NCI-H2029 treated with DMSO at 0.1 percent for 48 hours (cell line): ENCODE data around the gene TAS2R60.
"Not testable (repeated sequence)": the region's sequence is repeated elsewhere in the genome, so short reads cannot be mapped to it uniquely, and the experiment has no call there.

ENCODE experiments used
- DNase-seq: peaks from one replicate; lab custom pipeline; 2025; lab: John Stamatoyannopoulos, UW

Gene TAS2R60

DNA sequence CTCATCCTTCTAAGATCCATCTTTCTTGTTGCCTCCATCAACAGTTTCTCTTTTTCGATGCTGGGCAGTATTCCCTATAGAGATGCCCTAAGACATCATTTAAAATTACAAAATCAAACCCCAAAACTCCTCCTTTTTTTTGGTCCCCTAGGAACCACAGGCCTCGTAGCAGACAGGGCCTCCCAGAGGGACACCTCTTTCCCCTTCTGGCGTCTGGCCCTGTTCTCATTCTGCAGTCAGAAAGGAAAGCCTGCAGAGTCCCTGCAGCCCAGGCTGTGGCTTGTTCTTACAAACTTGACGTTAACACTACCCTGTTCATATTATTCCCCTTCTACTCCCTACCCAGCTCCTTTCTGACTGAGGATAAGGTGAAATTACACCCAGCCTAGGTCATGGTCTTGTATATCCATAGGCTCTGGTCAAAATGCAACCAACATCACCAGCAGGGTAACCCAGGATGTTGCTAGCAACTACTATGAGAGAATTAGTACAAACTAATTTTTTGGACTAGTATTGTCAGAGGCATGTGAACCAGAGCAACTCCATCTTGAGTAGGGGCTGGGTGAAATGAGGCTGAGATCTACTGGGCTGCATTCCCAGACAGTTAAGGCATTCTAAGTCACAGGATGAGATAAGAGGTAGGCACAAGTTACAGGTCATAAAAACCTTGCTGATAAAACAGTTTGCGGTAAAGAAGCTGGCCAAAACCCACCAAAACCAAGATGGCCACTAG lies 31.1 kb upstream of the TAS2R60 start:
- no peak for DNase-seq

DNA sequence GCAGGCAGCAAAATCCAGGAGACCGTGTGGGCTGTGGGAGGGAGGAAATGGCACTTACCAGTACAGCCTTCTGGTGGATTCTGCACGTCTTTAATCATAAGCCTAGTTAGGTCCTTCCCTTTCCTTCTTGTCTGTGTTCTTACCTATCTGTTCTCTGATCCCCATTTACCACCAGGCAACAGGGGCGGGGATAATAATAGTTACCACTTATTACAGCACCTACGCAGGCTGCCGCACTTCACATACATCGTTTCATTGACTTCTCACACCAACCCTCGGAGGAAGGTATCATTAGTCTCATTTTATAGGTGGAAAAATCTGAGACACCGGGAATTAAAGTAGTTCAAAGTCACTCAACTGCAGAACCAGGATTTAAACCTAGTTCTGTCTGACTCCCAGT lies 30.1 kb upstream of the TAS2R60 start:
- DNase-seq = no peak

DNA sequence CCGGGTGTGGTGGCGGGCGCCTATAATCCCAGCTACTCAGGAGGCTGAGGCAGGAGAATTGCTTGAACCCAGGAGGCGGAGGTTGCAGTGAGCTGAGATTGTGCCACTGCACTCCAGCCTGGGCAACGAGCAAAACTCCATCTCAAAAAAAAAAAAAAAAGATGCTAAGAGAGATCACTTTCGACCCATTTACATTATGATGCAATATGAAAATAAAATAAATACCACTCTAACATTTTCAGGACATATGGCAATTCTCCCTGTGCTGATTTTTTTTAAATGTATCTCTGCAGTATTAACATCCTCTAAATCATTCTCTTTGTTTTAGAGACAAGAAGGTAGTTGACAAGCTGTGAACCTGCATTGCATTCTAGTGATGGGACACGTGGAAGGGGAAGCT lies 28.0 kb upstream of the TAS2R60 start:
- DNase-seq = not testable (repeated sequence)

DNA sequence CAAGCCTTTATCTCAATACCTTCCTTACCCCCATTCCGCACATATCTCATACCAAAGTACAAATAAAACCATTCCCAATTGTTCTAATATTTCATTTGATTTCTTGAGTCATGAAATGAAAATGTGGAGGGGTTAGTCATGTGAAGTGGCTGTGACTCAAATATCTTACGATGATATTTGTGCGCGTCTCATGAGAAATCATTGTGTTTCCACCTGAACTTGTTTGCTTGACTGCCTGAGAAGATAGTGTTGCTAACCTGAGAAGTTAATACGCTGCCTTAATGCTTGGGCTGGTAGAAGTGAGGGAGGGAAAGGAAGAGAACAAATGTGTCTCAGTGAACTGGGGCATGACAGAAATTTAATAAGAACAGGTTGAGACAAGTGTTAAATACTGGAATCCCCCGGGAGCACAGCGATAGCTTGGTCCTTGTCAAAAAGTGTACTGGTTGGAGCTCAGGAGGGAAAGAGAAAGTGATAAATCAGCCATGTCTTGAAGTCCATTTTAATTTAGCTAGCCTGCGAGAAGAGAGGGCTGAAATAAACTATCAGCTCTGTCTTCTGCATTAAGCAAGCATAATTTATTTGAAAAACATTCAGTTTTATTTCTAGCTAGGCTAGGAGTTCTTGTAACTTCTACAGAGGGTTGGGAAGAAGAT lies 27.4 kb upstream of the TAS2R60 start:
- DNase-seq = no peak

DNA sequence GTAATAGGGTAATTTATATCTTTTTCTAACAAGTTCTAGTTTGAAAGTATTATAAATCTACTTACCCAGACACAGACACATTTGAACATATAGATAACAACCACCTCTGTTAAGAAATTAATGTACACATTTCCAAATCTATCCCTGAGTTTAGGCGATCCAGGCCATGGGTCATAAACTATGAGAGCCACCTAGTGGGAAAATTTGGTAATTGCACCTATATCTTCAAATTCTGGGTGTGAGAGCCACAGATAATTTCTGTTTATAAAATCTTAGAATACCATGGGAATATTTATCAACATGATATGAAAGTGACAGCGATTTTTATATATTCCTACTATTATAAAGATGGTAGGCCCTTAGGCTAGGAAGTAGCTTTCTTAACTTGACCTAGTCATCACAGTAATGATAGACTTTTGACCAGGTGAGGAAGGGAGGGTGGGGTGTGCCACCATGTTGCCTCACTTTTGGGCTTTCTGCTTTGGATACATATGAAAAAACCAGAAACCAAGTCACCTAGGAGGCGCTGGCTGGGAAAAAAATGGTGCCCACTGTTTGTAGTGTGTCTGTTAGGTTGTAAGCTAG lies 26.6 kb upstream of the TAS2R60 start:
- DNase-seq = peak; percentile 50

DNA sequence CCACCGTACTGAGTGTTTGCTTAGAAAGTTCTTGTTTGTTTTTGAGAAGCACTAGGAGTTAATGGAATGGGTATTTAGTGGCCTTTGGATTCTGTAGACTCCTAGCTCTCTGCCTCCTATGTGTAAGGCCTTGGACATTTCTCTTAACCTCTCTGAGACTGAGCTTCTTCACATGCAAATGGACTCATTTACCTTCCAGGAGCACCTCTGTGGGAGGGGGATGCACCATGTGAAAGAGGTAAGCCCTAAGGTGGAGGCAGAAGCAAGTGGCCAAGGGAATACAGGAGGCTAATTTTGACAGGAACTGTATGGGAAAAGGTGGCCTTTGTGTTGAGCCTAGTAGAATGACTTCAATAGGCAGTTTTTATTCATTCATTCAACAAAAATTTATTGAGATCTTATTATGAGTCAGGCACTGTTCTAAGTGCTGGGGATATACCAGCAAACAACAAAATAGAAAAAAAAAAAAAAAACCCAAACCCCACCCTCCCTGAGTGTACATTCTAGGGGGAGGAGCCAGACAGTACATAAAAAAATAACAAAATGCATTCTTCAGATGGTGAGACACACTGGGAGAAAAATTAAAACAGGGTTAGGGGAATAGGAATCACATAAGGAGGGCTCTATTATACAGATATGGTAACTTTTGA lies 25.4 kb upstream of the TAS2R60 start:
- DNase-seq = no peak

DNA sequence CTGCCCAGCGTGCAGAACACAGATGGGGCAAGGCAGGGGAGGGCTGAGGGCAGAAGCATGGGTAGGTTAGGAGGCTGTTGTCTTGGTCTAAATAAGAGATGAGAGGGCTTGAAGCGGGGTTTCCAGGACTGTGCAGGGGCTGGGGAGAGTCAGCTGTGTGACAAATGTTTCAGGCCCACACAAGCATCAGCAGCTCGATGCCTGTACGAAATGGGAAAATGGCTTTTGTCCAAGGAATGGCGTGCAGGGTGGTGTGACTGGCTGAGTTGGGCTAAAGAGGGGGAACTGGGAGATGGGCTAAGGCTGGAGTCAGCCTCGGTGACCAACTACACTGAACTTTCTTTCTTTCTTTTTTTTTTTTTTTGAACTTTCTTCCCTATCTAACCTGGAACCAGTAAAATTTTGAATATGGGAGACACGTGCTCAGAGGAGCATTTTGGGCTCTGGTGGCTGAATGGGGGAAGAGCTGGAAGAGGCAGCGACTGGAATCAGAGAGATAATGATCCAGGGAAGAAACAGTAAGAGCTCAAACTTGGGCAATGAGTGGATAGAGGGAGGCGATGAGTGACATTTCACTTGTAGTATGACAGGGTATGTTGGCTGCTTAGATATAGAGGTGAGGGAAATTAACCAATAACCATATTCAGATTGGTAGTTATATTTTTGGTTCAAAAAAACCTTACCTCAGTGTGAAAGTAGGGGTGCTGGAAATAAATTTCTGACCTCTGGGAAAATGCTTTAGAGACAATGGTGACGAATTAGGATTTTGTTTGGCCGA lies 24.4 kb upstream of the TAS2R60 start:
- DNase-seq = no peak

DNA sequence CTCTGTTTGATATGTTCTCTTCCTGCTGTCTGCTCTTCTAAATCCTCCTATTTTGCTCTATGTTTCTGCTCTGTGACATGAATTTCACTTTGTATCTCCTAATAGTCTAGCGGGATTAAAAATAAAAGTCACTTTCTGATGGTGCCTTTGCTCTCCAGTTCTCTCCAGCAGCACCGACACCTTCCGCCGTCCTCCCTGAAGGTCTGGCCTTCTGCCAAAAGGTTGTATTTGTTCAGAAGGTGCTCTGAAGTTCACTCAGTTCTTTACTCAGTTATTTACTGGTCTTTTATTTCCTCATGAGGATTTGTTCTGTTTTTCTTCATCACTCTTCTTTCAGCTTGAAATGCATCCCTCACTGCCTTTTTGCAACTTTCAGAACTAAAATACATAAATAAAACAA lies 23.4 kb upstream of the TAS2R60 start:
- no peak for DNase-seq

DNA sequence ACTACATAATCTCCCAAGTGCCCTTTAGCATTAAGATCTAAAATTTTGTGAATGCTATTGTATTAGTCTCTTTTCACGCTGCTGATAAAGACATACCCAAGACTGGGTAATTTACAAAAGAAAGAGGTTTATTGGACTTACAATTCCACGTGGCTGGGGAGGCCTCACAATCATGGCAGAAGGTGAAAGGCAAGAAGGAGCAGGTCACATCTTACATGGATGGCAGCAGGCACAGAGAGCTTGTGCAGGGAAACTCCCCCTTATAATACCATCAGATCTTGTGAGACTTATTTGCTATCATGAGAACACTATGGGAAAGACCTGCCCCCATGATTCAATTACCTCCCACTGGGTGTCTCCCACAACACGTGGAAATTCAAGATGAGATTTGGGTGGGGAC lies 22.6 kb upstream of the TAS2R60 start:
- not testable (repeated sequence) for DNase-seq

DNA sequence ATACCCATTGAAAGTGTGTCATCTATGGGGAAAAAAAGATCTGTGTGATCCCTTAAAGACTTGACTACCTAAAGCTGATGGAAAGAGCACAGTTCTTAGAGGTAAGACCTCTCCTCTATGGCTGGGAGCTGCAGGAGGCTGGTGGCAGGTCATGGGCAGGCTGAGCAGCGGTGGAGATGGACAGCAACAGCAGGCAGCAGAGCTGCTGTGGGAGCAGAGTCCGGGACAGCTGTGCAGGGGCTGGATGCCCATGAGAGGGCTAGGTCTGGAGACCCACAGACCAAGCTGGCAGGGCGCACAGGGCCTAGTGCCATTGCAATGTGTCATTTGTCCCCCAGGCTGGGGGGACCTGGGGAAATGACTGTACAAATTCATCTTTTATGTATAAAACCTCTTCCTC lies 21.2 kb upstream of the TAS2R60 start:
- no peak for DNase-seq

DNA sequence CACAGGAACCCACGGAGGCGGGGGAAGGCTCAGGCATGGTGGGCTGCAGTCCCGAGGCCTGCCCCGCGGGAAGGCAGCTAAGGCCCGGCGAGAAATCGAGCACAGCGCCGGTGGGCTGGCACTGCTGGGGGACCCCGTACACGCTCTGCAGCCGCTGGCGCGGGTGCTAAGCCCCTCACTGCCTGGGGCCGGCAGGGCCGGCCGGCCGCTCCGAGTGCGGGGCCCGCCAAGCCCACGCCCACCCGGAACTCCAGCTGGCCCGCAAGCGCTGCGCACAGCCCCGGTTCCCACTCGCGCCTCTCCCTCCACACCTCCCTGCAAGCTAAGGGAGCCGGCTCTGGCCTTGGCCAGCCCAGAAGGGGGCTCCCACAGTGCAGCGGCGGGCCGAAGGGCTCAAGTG lies 18.8 kb upstream of the TAS2R60 start:
- not testable (repeated sequence) for DNase-seq

DNA sequence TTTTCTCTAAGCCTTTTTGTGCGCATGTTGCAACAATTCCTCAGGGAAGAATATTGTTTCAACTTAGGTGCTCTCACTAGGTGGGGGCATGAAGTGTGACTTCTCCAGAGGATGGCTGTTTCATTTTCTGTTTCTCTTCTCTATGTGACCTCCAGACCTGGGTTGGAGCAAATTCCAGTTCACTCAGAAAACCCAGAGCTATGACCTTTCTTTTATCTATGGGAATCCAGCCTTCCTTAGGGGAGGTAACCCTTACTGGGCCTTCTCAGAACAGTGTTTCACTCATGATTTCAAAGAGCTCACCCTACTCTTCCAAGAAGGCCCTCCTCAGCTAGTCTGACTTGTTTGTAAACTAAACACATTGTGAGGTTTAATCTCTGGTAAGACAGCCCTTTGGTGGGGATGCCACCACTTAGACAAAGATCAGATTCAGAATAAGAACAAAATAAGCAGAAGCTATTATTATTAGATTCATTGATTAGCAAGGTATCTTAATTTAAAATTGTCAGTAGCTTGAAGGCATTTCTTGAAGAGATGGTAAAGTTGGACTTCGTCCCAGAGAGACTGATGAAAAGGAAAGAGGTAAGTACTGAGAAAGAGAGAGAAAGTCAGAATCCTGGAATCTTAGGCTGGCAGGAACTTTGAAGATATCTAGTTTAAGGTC lies 16.6 kb upstream of the TAS2R60 start:
- no peak for DNase-seq

DNA sequence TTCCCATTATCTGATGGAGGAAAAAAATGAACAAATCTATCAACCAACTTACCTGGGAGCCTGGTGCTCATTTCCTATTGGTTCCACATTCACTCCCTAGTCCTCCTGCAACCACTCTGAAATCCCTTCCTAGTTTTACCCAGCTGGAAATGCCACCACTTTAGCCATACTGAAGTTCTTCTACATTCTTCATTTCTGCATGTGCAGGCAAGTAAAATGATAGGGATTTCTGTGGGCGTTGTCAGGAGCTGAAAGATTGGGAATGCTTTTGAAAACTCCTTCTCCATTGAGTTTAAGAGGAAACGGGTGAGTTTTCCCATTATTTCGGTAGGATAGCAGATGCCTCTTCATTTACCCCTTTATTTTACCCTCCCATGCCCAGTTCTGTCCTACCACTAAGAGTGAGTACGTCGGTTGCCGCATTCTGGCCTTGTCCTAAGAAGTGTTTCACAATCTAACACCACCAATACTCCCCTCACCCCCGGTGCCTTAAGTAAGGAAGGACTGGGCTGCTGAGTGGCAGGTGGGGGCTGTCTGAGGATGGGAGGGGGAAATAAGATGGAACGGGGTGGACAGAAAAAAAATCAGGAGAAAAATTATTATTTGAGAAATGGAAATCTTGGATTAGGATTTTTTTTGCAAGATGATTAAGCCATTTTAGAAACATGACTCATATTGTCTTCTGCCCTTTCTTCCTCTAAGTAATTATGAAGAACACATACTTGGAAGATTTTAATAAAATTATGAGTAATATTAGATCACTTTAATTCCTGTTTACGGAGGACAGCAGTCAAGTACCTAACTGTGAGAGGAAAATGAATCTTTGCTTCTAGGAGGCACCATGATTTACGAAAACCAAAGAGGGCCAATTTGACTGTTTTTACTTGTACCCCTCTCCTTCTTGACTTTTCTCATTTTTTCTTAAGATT lies 13.2 kb upstream of the TAS2R60 start:
- DNase-seq = no peak

DNA sequence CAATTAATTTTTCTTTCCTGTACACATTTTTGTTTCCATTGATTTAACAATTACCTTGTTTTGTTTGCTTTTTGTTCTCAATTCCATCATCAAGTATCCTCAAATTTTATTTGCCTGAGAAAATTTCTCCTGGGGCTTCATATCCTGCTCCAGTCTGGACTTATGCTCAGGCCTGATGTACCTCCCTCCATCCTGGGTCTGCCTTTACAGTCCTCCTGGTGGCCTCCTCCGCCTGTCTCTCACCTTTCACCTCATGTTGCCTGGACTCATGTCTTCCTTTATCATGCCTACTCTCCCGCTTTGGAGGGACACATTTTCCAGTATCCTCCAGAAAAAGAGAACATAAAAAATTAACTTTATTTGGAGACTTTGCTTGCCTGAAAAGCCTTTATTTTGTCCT lies 12.1 kb upstream of the TAS2R60 start:
- no peak for DNase-seq

DNA sequence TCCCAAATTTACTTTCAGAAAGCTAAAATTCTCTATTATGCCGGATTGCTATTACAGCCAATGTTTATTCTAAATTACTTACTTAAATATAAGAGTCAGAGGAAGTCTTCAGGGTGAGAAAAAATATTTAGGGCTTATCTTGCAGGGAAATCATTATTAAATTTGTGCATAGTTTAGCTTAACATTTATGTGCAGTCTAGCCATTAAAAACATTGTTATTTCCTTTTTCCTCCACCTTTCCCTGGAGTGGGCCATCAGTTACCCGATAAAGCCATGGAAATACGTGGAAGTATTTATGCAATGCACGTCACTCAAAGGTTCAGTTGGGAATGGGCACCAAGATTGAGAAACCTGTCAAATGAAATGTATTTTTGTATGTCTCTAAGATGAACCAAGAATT lies 9.5 kb upstream of the TAS2R60 start:
- DNase-seq = no peak

DNA sequence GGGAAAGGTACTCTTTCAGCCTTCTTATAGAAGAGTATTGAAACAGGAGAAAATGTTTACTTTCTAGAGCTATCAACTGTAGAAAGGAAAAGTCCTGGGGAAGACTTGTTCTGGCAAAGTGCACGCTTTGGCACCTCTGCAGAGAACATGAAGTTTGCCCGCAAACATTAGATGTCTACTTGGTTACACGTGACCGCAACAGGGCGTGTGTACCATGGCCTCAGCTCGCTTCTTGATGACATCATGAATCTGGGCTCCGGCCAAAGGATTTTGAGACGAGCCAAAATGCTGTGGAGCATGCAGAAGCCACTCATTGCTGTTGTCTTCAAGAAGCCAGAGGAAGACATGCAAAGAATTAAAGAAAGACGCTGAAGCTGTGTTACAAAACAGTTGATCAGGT lies 8.6 kb upstream of the TAS2R60 start:
- DNase-seq = no peak

DNA sequence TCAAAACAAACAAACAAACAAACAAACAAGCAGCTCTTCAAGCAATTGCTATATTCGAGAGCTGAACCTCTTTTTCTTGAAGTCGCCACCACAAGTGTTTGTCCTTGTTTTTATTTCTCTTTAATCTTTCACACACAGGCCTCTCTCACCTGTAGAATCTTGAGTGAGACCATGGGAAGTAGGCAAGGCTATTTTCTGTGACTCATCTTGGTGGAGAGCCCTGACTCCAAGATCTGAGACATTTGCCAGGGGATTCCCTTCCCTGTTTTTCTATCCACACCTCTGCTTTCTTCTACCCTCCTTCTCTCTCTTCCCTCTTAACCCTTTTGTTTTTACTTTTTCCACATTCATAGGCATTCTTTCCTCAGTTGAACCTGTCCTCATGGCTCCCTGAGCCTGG lies 8.0 kb upstream of the TAS2R60 start:
- no peak for DNase-seq

DNA sequence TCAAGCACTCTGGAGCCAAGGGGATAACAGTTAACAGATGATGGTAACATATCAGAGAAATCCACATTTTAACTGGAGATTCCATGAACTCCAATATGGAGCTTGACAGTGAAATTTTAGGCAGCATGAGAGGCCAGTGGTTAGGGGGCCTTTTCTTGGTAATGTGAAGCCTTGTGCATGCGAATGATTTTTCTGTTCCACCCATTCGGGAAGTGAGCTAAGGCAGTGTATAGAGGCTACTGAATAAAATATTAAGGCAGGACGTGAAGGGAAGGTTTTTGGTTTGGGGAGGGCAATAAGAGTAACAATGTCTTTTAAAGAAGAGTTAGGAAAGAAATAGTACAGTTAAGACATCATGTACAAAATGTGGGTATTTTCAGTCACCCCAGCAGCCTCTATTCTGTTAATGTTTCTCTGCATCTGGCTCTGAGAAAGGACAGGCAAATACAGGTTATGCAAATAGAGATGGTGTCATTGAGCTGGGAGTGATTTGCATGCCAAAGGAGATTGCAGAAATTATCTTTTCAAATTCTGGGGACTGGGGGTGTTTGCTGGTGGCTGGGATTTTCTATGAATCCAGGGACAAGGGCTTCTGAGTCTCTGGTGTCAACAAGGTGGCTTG lies 6.8 kb upstream of the TAS2R60 start:
- DNase-seq = no peak

DNA sequence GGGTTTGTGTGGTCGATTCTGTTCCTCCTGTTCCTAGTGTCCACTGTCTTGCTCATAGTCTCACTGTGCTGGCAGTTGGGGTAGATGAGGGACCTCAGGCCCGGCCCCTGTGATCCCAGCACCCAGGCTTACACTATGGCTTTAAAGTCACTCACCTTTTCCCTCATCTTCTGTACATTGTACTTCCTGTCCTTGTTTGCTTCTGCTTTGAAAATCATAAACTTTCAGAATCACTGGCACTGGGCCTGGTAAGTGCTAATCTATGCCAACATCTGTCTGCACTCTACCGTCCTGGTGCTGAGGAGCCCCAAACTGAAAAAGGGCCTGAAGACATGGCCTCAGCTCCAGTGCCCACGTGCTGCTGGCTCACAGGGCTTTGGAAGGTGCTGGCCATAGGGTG lies 5.7 kb upstream of the TAS2R60 start:
- no peak for DNase-seq

DNA sequence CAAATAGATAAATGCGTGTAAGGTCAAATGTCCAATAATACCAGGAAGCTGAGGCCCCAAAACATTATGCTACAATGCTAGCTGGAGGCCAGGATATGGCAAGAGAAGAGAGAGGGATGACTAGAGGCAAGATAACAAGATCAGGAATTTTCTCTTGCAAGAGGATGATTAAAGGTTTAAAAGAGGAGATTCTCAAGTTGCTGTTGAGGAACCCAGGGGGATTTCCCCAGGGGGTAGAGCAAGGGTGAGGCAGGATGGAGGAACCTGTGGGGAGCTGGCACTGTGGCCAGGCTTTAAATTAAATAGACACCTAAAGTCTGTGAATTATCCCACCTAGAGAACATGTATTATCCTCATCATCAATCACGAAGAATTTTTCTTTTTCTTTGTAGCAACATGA lies 3.4 kb upstream of the TAS2R60 start:
- DNase-seq = no peak
